ENCODE data around the gene MTIF2.
"Not testable (repeated sequence)": the region's sequence is repeated elsewhere in the genome, so short reads cannot be mapped to it uniquely, and the experiment has no call there.

The MTIF2 gene

DNA sequence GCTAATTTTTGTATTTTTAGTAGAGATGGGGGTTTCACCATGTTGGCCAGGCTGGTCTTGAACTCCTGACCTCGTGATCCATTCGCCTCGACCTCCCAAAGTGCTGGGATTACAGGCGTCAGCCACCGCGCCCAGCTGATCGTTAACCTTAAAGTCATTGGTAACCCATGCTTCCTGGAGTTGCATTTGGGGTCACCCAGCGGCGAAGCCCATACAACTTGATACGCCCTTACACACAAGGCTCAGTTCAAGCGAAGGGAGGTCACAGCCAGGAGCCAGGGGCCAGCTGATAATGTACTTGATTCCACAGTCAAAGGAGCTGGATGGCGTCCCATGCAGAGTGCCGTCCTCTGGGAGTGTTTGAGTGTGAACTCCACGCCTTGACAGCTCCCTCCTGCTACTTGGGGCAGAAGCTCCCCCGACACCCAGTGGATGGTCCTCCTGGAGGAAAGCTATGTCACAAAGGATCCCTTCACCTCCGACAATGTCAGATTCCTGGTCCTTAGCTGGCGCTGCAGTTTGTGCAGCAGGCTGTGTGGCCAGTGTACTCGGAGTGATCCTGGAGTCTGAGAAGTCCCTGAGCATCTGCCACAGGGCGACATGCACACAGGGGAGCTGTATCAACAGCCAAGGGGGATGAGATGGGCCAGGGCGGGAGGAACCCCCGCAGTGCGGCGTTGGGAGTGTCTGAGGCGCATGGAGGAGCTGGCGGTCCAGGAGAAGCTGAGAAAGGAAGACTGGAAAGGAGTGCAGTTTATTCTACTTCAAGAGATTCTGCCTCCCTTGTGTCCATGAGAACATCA lies 44.9 kb downstream of the MTIF2 start:
- TF ChIP-seq, protein P1, sequence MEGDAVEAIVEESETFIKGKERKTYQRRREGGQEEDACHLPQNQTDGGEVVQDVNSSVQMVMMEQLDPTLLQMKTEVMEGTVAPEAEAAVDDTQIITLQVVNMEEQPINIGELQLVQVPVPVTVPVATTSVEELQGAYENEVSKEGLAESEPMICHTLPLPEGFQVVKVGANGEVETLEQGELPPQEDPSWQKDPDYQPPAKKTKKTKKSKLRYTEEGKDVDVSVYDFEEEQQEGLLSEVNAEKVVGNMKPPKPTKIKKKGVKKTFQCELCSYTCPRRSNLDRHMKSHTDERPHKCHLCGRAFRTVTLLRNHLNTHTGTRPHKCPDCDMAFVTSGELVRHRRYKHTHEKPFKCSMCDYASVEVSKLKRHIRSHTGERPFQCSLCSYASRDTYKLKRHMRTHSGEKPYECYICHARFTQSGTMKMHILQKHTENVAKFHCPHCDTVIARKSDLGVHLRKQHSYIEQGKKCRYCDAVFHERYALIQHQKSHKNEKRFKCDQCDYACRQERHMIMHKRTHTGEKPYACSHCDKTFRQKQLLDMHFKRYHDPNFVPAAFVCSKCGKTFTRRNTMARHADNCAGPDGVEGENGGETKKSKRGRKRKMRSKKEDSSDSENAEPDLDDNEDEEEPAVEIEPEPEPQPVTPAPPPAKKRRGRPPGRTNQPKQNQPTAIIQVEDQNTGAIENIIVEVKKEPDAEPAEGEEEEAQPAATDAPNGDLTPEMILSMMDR (IDR thresholded peaks at IDR 0.05; ENCODE audit: extremely low read depth, insufficient read depth, missing control alignments), result no peak
- DNase-seq (ENCODE audit: low spot score), result no peak
- in situ Hi-C loops (cut with MboI; ENCODE audit: low pct_unique_long_range_greater_than_20kb, low sequenced_read_pairs, unreplicated experiment), result no loop called here

GRCh38 chr2:55213822-55214221 lies 55.2 kb downstream of the MTIF2 start:
- in situ Hi-C loops (cut with MboI; ENCODE audit: low pct_unique_long_range_greater_than_20kb, low sequenced_read_pairs, unreplicated experiment), result no loop called here
- TF ChIP-seq, protein P1 (IDR thresholded peaks at IDR 0.05; ENCODE audit: extremely low read depth, insufficient read depth, missing control alignments), result no peak
- no peak for DNase-seq (ENCODE audit: low spot score)

- TF ChIP-seq, protein P1 (IDR thresholded peaks at IDR 0.05; ENCODE audit: extremely low read depth, insufficient read depth, missing control alignments), result no peak
- no peak for DNase-seq (ENCODE audit: low spot score)
- in situ Hi-C loops (cut with MboI; ENCODE audit: low pct_unique_long_range_greater_than_20kb, low sequenced_read_pairs, unreplicated experiment), result no loop called here
Measured at GRCh38 chr2:55204950-55205349, 64.1 kb downstream of the MTIF2 start.

DNA sequence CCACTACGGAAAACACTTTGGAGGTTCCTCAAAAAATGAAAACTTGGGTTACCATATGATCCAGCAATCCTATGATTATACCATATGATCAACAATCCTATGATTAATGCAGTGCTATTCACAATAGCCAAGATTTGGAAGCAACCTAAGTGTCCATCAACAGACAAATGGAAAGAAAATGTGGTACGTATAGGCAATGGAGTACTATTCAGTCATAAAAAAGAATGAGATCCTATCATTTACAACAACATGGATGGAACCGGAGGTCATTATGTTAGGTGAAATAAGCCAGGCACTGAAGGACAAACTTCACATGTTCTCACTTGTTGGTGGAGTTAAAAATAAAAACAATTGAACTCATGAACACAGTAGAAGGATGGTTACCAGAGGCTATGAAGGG lies 64.5 kb downstream of the MTIF2 start:
- no peak for DNase-seq (ENCODE audit: low spot score)
- TF ChIP-seq, protein P1 (IDR thresholded peaks at IDR 0.05; ENCODE audit: extremely low read depth, insufficient read depth, missing control alignments), result no peak
- in situ Hi-C loops (cut with MboI; ENCODE audit: low pct_unique_long_range_greater_than_20kb, low sequenced_read_pairs, unreplicated experiment), result no loop called here

DNA sequence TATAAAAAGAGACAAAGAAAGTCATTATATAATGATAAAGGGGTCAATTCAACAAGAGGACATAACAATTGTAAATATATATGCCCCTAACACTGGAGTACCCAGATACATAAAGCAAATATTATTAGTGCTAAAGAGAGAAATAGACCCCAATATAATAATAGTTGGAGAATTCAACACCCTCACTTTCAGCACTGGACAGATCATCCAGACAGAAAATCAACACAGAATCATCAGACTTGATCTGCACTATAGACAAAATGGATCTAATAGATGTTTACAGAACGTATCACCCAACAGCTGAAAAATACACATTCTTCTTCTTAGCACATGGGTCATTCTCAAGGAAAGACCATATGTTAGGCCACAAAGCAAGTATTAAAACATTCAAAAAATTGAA lies 68.6 kb downstream of the MTIF2 start:
- in situ Hi-C loops (cut with MboI; ENCODE audit: low pct_unique_long_range_greater_than_20kb, low sequenced_read_pairs, unreplicated experiment), result no loop called here
- no peak for DNase-seq (ENCODE audit: low spot score)
- TF ChIP-seq, protein P1 (IDR thresholded peaks at IDR 0.05; ENCODE audit: extremely low read depth, insufficient read depth, missing control alignments), result no peak

DNA sequence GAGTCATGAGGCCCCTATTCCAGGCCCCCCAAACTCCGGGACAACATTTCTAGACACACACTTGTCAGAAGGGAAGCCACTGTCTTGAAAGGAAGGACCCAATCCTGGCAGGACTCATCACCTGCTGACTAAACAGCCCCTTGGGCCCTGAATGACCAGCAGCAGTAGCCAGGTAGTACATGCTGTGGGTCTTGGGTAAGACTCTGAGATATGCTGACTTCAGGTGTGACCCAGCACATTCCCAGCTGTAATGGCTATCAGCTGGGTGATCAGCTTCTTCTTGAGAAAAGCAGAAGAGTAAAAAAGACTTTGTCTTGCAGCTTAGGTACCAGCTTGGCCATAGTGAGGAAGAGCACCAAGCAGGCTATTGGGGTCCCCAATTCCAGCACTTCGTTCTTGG lies 72.5 kb downstream of the MTIF2 start:
- in situ Hi-C loops (cut with MboI; ENCODE audit: low pct_unique_long_range_greater_than_20kb, low sequenced_read_pairs, unreplicated experiment), result no loop called here
- TF ChIP-seq, protein P1 (IDR thresholded peaks at IDR 0.05; ENCODE audit: extremely low read depth, insufficient read depth, missing control alignments), result no peak
- no peak for DNase-seq (ENCODE audit: low spot score)

- in situ Hi-C loops (cut with MboI; ENCODE audit: low pct_unique_long_range_greater_than_20kb, low sequenced_read_pairs, unreplicated experiment); DNase-seq (ENCODE audit: low spot score): not testable (repeated sequence)
Measured at GRCh38 chr2:55191888-55192287, 77.1 kb downstream of the MTIF2 start.

DNA sequence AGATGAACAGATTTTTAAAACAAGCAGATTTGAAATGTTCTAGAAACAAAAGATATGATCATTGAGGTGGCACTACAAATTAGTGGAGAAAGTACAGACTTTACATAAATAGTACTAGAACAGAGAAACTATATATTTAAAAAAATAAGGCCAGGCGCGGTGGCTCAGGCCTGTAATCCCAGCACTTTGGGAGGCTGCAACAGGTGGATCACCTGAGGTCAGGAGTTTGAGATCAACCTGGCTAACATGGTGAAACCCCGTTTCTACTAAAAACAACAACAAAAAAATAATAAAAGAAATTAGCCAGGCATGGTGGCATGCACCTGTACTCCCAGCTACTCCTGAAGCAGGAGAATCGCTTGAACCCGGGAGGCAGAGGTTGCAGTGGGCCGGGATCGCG lies 82.2 kb downstream of the MTIF2 start:
- DNase-seq (ENCODE audit: low spot score); in situ Hi-C loops (cut with MboI; ENCODE audit: low pct_unique_long_range_greater_than_20kb, low sequenced_read_pairs, unreplicated experiment): not testable (repeated sequence)

All from GM13977 (cell line).